HG02973 (cell line): Measurements from ENCODE around the gene TNS1.

Experiments
- ATAC-seq: cut with Tn5 transposase; IDR thresholded peaks from one replicate; pipeline ENCODE4 v1.9.1; 2021; ENCODE audit warnings: moderate library complexity; ENCODE audit not compliant: unreplicated experiment

TNS1 gene

DNA sequence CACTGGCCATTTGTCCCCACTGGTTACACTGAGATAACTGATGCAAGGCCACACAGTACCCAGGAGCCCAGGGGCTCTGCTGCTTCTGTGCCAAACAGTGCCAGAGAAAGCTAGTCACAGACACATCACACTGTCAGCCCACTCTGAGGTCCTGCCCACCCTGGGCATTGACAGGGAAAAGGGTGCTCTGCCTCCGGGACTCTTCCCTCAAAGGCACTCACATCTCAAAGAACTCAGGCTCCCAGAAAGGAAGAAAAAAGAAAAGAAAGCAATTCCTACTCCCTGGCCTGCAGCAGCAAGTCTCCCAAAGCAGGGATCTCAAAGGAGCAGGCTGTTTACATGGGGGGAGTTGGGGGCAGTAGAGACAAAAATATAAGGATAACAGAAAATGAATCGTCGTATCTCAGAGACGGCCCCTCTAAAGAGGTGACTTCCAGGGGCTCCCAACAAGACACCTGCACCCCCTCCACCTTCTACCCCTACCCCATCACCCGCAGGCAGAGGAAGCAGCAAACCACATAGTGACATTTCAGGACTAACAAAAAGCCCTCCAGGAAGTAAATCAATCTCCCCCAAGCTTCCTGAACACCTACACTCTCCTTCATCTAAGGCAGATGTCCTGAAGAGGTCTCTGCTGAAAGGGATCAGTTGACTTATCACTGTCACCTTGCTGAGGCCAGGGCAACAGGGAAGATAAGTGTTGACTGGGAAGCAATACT lies 247.6 kb downstream of the TNS1 start:
- ATAC-seq, result no peak

DNA sequence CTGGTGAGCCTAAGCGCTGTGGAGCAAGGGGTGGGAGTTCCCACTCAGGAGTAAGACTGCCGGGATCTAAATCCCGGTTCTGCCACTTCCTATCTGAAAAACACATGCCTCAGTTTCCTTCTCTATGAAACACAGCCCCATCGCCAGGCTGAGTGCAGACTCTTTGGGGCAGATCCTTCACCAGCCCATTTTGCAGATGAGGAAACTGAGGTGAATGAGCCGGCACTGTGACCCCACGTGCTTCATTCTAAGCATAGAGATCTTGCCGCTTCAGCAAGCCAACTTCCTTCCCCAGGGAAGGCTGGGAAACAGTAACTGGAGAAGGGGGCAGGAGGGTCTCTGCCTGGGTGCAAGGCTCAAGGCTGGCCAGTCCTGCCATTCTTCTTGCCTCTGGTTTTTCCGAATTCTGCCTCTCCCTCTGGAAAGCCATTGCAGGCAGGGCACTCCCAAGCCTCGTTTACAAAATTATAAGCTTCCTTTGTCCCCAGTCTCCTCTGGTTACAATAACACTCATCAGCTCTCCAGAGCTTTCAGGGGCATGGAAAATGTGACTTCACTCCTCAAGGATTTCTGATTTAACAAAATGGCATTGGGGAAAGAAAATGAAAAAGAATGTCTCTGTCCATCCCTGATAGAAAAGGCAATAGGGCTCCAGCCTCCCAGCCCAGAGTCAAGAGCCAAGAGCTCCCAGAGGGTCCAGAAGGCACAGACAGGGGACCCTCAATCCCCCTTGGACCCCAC lies 249.2 kb downstream of the TNS1 start:
- ATAC-seq, result no peak

DNA sequence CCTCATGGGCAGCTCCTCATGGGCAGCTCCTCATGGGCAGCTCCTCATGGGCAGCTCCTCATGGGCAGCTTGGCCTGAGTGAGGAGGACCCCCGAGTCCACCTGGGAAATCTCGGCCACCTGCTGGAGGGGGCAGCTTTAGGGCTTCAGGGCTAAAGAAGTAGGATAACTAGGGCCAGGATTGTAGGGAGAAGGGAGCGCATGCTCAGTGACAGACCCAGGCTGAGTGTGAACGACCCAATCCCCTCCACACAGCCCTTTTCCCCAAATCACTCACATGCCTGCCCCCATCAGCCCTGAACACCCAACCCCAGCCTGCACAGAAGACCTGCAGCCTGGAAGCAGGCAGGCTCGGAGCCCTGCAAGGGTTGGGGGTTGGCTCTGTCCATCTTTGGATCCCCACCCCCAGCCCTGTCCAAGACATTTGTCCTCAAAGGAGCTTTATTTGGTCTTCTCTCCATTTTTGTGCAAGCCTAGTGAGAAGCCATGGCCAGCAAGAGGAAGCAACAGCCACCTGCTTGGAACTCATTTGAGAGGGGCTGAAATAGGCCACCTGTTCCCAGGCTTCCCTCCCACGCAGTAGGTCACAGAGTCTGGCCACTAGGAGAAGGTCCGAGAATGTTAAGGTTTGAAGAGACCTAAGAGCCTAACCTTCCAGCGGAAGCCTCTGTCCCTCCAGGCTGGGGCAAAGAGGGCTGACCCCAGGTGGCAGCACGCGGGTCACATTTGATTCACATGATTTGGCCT lies 249.9 kb downstream of the TNS1 start:
- ATAC-seq, result no peak

DNA sequence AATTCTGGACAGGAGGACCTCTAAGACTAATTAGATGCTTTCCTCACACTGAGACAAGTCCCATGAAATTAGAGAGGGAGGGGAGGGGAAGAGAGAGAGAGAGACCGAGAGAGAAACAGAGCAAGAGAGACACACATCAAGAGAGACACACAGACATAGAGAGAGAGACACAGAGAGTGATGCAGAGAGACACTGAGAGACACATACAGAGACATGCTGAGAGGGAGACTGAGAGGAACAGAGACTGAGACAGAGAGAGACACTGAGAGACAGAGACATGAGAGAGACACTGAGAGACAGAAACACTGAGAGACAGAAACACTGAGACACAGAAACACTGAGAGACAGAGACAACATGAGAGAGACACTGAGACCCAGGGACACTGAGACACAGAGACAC lies 250.8 kb downstream of the TNS1 start:
- no peak for ATAC-seq

DNA sequence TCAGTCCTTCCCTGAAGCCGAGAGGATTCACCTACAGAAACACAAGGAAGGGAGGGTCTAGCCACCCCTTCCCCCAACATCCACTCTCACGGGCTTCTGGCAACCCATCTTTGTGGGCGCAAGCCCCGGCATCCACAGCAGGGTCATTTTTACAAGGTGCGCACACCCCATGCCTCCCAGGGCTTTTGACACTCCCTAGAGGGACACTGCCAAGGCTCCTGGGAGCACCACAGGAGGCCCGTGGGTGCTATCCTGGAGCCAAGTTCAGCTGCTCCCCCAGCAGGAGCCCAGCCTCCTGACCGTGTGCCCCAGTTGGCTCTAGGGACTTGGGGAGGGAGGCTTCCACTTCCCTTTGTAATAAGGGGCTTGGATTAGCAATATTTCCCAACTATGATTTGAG lies 251.6 kb downstream of the TNS1 start:
- no peak for ATAC-seq
